Glutamatergic neuron (in vitro differentiated cells): Measurements from ENCODE around the gene FSHB. TPM values are rescaled to one million over a fixed set of nuclear protein-coding genes. Genes with fewer than 3 reads are reported as not detected.

Source experiments
- DNase-seq: peaks from one replicate; pipeline ENCODE4 v3.0.0; 2022
- H3K27ac Mint-ChIP-seq: one replicate; pipeline ENCODE4 v1.8.0; 2020; ENCODE audit warnings: mild to moderate bottlenecking, mixed read lengths, inconsistent platforms; ENCODE audit not compliant: unreplicated experiment
- H3K27me3 Mint-ChIP-seq: one replicate; pipeline ENCODE4 v1.8.0; 2020; ENCODE audit warnings: mild to moderate bottlenecking, moderate library complexity, mixed read lengths, inconsistent platforms; ENCODE audit not compliant: unreplicated experiment
- H3K36me3 Mint-ChIP-seq: one replicate; pipeline ENCODE4 v1.8.0; 2020; ENCODE audit warnings: mild to moderate bottlenecking, mixed read lengths, inconsistent platforms; ENCODE audit not compliant: unreplicated experiment
- H3K4me1 Mint-ChIP-seq: one replicate; pipeline ENCODE4 v1.8.0; 2020; ENCODE audit warnings: mild to moderate bottlenecking, low read depth, mixed read lengths, inconsistent platforms; ENCODE audit not compliant: unreplicated experiment
- H3K4me3 Mint-ChIP-seq: one replicate; pipeline ENCODE4 v1.8.0; 2020; ENCODE audit warnings: mild to moderate bottlenecking, mixed read lengths, inconsistent platforms; ENCODE audit not compliant: unreplicated experiment
- H3K9me3 Mint-ChIP-seq: one replicate; pipeline ENCODE4 v1.8.0; 2020; ENCODE audit warnings: mild to moderate bottlenecking, moderate library complexity, mixed read lengths, inconsistent platforms; ENCODE audit not compliant: unreplicated experiment
- total RNA-seq: library from RNA; stranded (reverse); fragmentation: NEBNext Ultra II Directional; extraction: Animal tissue kit (Norgen Biotek cat#: 25700); gene quantifications from one replicate; pipeline ENCODE4 v1.2.1, GENCODE V29; 2021; ENCODE audit not compliant: unreplicated experiment
- TF ChIP-seq, protein P1 (sequence below): fragments of 200-600 bp; sonication (generic); IDR thresholded peaks from one replicate; pipeline ENCODE4 v1.5.0; 2021; ENCODE audit not compliant: partially characterized antibody, unreplicated experiment

The FSHB gene
- total RNA-seq, 1 donor from 2014 or later, result not detected

GRCh38 chr11:30225642-30226041 is 5.2 kb upstream of the FSHB start:
- Mint-ChIP-seq H3K4me1 (no peaks in the 10 kb centered on the region), H3K36me3 (no peaks in the 10 kb centered on the region)
- no peak for DNase-seq

GRCh38 chr11:30228323-30228884 is 2.4 kb upstream of the FSHB start:
- no peaks in the 10 kb centered on the region for H3K36me3 Mint-ChIP-seq
- no peaks in the 10 kb centered on the region for H3K4me1 Mint-ChIP-seq
- H3K9me3 Mint-ChIP-seq, result peaks cover 4% of the 10 kb centered on the region
- no peak overlapping the region for H3K4me3 Mint-ChIP-seq
- no peak overlapping the region for H3K27ac Mint-ChIP-seq
- TF ChIP-seq, protein P1, sequence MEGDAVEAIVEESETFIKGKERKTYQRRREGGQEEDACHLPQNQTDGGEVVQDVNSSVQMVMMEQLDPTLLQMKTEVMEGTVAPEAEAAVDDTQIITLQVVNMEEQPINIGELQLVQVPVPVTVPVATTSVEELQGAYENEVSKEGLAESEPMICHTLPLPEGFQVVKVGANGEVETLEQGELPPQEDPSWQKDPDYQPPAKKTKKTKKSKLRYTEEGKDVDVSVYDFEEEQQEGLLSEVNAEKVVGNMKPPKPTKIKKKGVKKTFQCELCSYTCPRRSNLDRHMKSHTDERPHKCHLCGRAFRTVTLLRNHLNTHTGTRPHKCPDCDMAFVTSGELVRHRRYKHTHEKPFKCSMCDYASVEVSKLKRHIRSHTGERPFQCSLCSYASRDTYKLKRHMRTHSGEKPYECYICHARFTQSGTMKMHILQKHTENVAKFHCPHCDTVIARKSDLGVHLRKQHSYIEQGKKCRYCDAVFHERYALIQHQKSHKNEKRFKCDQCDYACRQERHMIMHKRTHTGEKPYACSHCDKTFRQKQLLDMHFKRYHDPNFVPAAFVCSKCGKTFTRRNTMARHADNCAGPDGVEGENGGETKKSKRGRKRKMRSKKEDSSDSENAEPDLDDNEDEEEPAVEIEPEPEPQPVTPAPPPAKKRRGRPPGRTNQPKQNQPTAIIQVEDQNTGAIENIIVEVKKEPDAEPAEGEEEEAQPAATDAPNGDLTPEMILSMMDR, result no peak
- DNase-seq, result no peak
- H3K27me3 Mint-ChIP-seq, result no peaks in the 10 kb centered on the region

More at GRCh38 chr11:30225642-30226041, 5.2 kb upstream of the FSHB start:
- H3K27me3 Mint-ChIP-seq, result no peaks in the 10 kb centered on the region
- no peak overlapping the region for H3K4me3 Mint-ChIP-seq
- no peak overlapping the region for H3K27ac Mint-ChIP-seq
- H3K9me3 Mint-ChIP-seq, result peaks cover 4% of the 10 kb centered on the region
- TF ChIP-seq, protein P1, result no peak

- Mint-ChIP-seq H3K4me1 (no peaks in the 10 kb centered on the region), H3K9me3 (peaks cover 1% of the 10 kb centered on the region), H3K36me3 (no peaks in the 10 kb centered on the region), H3K27ac (no peak overlapping the region), H3K27me3 (no peaks in the 10 kb centered on the region), H3K4me3 (no peak overlapping the region)
- TF ChIP-seq, protein P1, result no peak
- DNase-seq, result no peak
These were observed 8.2 kb downstream of the FSHB start for GRCh38 chr11:30239025-30239424.

GRCh38 chr11:30244265-30244664 is 13.5 kb downstream of the FSHB start:
- H3K9me3 Mint-ChIP-seq, result peaks cover 1% of the 10 kb centered on the region
- H3K36me3 Mint-ChIP-seq, result no peaks in the 10 kb centered on the region
- DNase-seq, result no peak
- H3K4me3 Mint-ChIP-seq, result no peak overlapping the region
- H3K4me1 Mint-ChIP-seq, result no peaks in the 10 kb centered on the region
- H3K27me3 Mint-ChIP-seq, result no peaks in the 10 kb centered on the region
- no peak overlapping the region for H3K27ac Mint-ChIP-seq
- TF ChIP-seq, protein P1, result no peak

DNA sequence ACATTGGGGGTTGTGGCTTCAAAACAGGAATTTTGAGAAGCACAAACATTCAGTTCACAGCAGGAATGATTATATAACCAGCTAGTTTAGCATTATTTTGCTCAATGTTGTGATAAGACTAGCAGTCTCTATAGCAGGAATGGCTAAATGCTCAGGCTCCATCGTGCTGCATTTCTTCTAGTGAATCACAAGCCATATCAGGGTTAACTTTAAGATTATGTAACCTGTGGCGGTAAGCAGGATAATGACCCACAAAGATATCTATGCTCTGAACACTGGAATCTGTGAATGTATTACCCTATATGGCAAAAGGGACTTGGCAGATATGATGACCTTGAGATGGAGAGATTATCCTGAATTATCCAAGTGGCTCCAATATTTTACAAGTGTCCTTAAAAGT is 14.8 kb downstream of the FSHB start:
- Mint-ChIP-seq H3K4me3 (no peak overlapping the region), H3K4me1 (no peaks in the 10 kb centered on the region), H3K27me3 (peaks cover 2% of the 10 kb centered on the region), H3K27ac (no peak overlapping the region), H3K9me3 (peaks cover 1% of the 10 kb centered on the region), H3K36me3 (no peaks in the 10 kb centered on the region)
- TF ChIP-seq, protein P1, result no peak
- no peak for DNase-seq
